Measurements from ENCODE around the gene TUBD1.
A peak's percentile ranks its signal among the peaks of the same experiment; 100 is the strongest.

The TUBD1 gene

DNA sequence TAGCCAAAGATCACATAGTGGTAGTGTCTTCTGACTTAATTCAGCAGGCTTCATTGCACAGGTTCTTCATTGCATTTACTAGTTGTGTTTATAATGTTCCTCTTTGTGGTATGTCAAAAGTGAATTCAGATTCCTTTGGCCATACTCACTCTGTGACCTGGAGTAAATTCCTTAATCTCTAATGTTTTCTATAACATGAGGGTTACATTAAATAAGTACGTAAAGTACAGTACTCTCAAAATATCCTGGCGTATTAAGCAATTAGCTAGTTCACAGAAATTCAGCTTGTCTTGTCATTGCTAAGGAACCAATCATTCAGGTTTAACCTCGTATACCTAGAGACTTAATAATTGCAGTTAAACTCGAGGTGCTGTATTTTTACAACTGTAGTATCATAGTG is 4.3 kb upstream of the TUBD1 start:
- H3K36me3 ChIP-seq: peaks cover 0 to 4% (median 0%) of the 10 kb centered on the region in 3 donors
- H3K4me1 ChIP-seq: peaks cover 0 to 37% (median 23%) of the 10 kb centered on the region in 4 donors
- TF ChIP-seq, protein P1, sequence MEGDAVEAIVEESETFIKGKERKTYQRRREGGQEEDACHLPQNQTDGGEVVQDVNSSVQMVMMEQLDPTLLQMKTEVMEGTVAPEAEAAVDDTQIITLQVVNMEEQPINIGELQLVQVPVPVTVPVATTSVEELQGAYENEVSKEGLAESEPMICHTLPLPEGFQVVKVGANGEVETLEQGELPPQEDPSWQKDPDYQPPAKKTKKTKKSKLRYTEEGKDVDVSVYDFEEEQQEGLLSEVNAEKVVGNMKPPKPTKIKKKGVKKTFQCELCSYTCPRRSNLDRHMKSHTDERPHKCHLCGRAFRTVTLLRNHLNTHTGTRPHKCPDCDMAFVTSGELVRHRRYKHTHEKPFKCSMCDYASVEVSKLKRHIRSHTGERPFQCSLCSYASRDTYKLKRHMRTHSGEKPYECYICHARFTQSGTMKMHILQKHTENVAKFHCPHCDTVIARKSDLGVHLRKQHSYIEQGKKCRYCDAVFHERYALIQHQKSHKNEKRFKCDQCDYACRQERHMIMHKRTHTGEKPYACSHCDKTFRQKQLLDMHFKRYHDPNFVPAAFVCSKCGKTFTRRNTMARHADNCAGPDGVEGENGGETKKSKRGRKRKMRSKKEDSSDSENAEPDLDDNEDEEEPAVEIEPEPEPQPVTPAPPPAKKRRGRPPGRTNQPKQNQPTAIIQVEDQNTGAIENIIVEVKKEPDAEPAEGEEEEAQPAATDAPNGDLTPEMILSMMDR (IDR thresholded peaks at IDR 0.05): no peak
- H3K9me3 ChIP-seq: no peaks in the 10 kb centered on the region
- intact Hi-C loops (cut with DNase I; ENCODE audit: low total_unique reads): no loop called here
- no peak overlapping the region for H3K27ac ChIP-seq
- no peak for DNase-seq
- H3K4me3 ChIP-seq: no peak overlapping the region
- no peaks in the 10 kb centered on the region for H3K27me3 ChIP-seq

DNA sequence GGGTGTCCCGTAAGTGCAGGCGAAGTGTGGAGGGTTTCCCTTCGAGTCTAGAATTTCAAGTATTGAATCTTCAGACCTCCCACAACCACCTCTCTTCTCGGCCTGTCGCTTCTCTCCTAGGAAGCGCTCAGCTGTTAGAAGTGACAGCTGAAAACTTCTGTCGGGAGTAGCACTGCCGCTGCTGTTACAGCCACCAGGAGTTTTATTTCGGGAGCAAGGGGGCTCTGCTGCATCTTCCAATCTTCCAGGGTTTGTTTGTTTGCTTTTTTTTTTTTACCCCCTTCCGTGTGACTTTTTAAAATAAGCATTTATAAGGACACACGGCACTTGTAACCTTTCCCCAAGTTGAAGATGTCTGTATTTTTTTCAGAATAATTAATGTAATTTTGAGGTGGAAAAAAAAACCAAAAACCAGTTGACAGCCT is 945 bp upstream of the TUBD1 start:
- peaks cover 0 to 44% (median 25%) of the 10 kb centered on the region in 4 donors for H3K4me1 ChIP-seq
- intact Hi-C loops (cut with DNase I; ENCODE audit: low total_unique reads): no loop called here
- no peak for DNase-seq

DNA sequence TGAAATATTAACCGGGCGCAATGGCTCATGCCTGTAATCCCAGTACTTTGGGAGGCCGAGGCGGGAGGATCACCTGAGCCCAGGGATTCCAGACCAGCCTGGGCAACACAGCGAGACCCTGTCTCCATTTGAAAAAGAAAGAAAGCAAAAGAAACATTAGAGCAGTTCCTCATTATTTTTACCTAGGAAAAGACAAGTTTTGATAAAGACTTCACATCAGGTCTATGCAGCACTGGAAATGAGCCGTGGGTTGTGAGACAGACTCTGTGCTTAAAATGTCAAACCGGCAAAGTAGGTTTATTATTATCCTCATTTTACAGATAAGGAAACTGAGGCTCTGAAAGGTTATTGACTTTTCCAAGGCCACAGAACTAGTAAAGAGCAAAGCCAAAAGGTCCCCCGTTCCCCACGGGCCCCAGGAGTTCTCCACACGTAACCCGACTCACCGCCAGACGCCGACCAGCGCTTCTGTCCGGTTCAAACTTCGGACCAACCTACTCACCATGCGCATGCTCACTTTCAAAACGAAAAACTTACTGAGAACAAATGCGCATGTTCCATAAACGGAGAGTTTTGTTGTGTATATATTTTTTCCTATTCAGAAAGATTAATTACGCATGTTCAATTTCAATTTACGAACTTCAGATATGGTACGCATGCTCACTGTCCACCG is 356 bp downstream of the TUBD1 start:
- DNase-seq: peak in 1 of 2 donors; percentile 32
- H3K36me3 ChIP-seq: peaks cover 4 to 19% (median 10%) of the 10 kb centered on the region in 3 donors
- no peaks in the 10 kb centered on the region for H3K9me3 ChIP-seq
- H3K4me1 ChIP-seq: peaks cover 0 to 44% (median 23%) of the 10 kb centered on the region in 4 donors
- intact Hi-C loops (cut with DNase I; ENCODE audit: low total_unique reads): no loop called here
- TF ChIP-seq, protein P1 (IDR thresholded peaks at IDR 0.05): no peak
- H3K27ac ChIP-seq: peak overlapping the region; percentile 86 to 96
- H3K4me3 ChIP-seq: peak overlapping the region; percentile 67 to 89
- no peaks in the 10 kb centered on the region for H3K27me3 ChIP-seq

More for the DNA sequence above, 945 bp upstream of the TUBD1 start:
- TF ChIP-seq, protein P1 (IDR thresholded peaks at IDR 0.05): no peak
- H3K27me3 ChIP-seq: no peaks in the 10 kb centered on the region
- peak overlapping the region; percentile 67 to 89 for H3K4me3 ChIP-seq
- peaks cover under 1 to 8% (median 3%) of the 10 kb centered on the region in 3 donors for H3K36me3 ChIP-seq
- no peaks in the 10 kb centered on the region for H3K9me3 ChIP-seq
- H3K27ac ChIP-seq: peak overlapping the region; percentile 86 to 96

DNA sequence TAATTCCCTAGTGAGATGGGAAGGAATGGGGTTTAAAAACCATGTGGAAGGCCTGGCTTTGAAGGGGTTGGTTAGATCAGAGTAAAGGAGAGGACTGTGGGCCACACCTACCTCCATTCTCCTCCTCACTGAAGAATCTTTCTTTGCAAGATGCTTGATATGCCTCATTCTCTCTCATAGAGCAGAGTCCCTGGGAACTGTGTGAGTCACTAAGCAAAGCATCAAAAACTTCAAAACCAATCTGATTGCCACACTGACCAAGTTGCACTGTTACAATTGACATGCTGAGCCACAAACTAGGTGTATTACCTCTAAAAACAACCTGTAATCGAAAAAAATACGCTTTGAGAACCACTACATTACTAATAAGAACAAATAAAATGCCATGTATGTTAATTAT is 2.0 kb downstream of the TUBD1 start:
- no peak overlapping the region for H3K4me3 ChIP-seq
- no peaks in the 10 kb centered on the region for H3K27me3 ChIP-seq
- peaks cover 0 to 36% (median 19%) of the 10 kb centered on the region in 4 donors for H3K4me1 ChIP-seq
- intact Hi-C loops (cut with DNase I; ENCODE audit: low total_unique reads): no loop called here
- no peaks in the 10 kb centered on the region for H3K9me3 ChIP-seq
- TF ChIP-seq, protein P1 (IDR thresholded peaks at IDR 0.05): no peak
- H3K36me3 ChIP-seq: peaks cover 13 to 29% (median 16%) of the 10 kb centered on the region in 3 donors
- no peak for DNase-seq
- no peak overlapping the region for H3K27ac ChIP-seq

DNA sequence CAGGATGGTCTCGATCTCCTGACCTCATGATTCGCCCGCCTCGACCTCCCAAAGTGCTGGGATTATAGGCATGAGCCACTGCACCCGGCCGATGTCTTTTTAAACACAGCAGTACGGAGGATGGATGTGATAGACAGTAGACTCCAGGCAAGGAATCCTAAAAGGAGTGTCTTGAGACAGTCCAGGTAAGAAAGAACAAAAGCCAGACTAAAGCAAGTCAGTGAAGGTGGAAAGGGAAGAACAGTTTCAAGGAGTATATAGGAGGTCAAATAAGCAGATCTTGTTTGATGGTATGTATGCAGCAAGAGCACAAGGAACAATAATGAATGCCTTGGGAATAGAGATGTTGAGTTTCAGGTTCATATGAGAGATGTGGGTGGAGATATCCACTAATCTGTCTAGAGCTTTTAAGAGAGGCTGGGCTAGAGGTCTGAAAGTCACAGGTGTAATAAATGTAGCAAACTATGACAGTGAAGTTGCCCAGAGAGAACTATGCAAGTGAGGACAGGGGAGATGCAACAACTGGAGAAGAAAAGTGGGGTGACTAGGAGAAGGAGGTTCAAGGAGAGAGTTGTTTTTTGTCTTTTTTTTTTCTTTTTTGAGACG is 4.5 kb downstream of the TUBD1 start:
- Histone ChIP-seq H3K4me3 (no peak overlapping the region), H3K9me3 (no peaks in the 10 kb centered on the region), H3K27me3 (no peaks in the 10 kb centered on the region), H3K27ac (no peak overlapping the region), H3K36me3 (peaks cover 32 to 54% (median 40%) of the 10 kb centered on the region in 3 donors), H3K4me1 (peaks cover 0 to 16% (median 8%) of the 10 kb centered on the region in 4 donors)
- intact Hi-C loops (cut with DNase I; ENCODE audit: low total_unique reads): no loop called here
- peak in 1 of 2 donors; percentile 7 for DNase-seq
- TF ChIP-seq, protein P1 (IDR thresholded peaks at IDR 0.05): no peak
